Measurements from ENCODE around the gene C6orf15.

DNA sequence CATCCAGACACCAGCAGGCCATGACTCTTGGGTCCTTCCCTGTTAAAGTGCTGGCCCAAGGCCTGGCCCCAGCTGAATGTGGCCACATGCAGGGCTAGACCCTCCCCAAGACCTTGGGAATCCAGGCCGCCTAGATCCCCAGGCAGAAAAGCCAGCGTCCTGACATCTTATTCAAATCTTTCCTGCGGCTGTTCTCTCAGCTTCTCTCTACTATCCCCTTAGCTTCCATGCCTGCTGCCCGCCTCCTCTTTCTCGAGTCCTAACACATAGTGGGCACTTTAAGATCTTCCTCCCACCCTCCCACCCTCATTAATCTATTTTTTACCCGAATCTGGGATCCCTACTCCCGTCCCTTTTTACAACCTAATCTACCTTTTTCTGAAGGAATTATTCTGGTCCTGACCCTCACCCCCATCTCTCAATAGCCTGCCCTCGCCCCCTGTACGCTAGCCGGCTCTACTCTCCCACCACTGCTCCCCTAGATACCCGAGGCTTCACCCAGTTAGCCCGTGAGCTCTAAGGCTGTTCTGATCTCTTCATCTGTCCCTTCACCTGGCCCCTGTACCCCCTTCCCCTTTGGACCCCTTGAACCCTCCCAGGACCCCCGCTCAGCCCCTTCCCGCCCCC lies 45.3 kb upstream of the C6orf15 start, which contains the start of gene CCHCR1:
- TF ChIP-seq POLR2AphosphoS5 (IDR thresholded peaks at IDR 0.05; ENCODE audit: low read depth, low read length), result no peak
- TF ChIP-seq POLR2A (IDR thresholded peaks at IDR 0.05; ENCODE audit: low read depth, low read length), result no peak

All from GM12892 (cell line).